HAP-1 (cell line): ENCODE data around the gene UVSSA.

Experiments
- DNase-seq, 2 experiments: peaks; one replicate each; pipeline ENCODE4 v3.0.0-alpha.2; 2016 to 2020; ENCODE audit warnings: low spot score in 2 of 2
- H3K27me3 ChIP-seq: fragments of 250-450 bp; sonication (Bioruptor Pico); 2 replicates; pipeline ENCODE4 v1.5.1; 2020; ENCODE audit warnings: low read depth, mild to moderate bottlenecking, moderate library complexity
- H3K36me3 ChIP-seq: fragments of 250-450 bp; sonication (Bioruptor Pico); replicated peaks from 2 replicates; pipeline ENCODE4 v1.5.1; 2020; ENCODE audit warnings: mild to moderate bottlenecking
- H3K4me1 ChIP-seq: fragments of 250-450 bp; sonication (Bioruptor Pico); 2 replicates; pipeline ENCODE4 v1.5.1; 2020; ENCODE audit warnings: mild to moderate bottlenecking
- H3K4me3 ChIP-seq: fragments of 250-450 bp; sonication (Bioruptor Pico); 2 replicates; pipeline ENCODE4 v1.5.1; 2020; ENCODE audit warnings: mild to moderate bottlenecking, moderate library complexity
- H3K9me3 ChIP-seq: fragments of 250-450 bp; sonication (Bioruptor Pico); 2 replicates; pipeline ENCODE4 v1.5.1; 2020; ENCODE audit warnings: mild to moderate bottlenecking, moderate library complexity
- in situ Hi-C: fragments of 300-500 bp; cut with MboI; formaldehyde crosslinking; loops from 3 replicates; pipeline ENCODE4 v1.14.3; 2020; ENCODE audit warnings: low sequenced_read_pairs, inconsistent platforms, mixed read lengths

Gene UVSSA

GRCh38 chr4:1355378-1355777 lies 8.4 kb downstream of the UVSSA start:
- DNase-seq = no peak
- Histone ChIP-seq H3K9me3 (no peaks in the 10 kb centered on the region), H3K27me3 (no peaks in the 10 kb centered on the region), H3K4me1 (no peaks in the 10 kb centered on the region), H3K4me3 (no peak overlapping the region), H3K36me3 (peaks cover 26% of the 10 kb centered on the region)
- in situ Hi-C loops = loop anchor here (25.0 kb wide), 1 partner anchor 282 kb away; no protein-coding TSS in a partner anchor

- in situ Hi-C loops = loop anchor here (25.0 kb wide), 1 partner anchor 281 kb away; no protein-coding TSS in a partner anchor
- H3K36me3 ChIP-seq = peaks cover 26% of the 10 kb centered on the region
- H3K4me3 ChIP-seq = no peak overlapping the region
- no peaks in the 10 kb centered on the region for H3K4me1 ChIP-seq
- no peaks in the 10 kb centered on the region for H3K27me3 ChIP-seq
- H3K9me3 ChIP-seq = no peaks in the 10 kb centered on the region
- DNase-seq = peak; percentile 55 to 80
Observed at GRCh38 chr4:1356181-1356998, 9.4 kb downstream of the UVSSA start.

- Histone ChIP-seq H3K4me1 (no peaks in the 10 kb centered on the region), H3K4me3 (no peak overlapping the region), H3K9me3 (no peaks in the 10 kb centered on the region), H3K36me3 (peaks cover 16% of the 10 kb centered on the region), H3K27me3 (no peaks in the 10 kb centered on the region)
- in situ Hi-C loops = loop anchor here (25.0 kb wide), 1 partner anchor 280 kb away; no protein-coding TSS in a partner anchor
- no peak for DNase-seq
Observed at GRCh38 chr4:1357356-1358248, 10.6 kb downstream of the UVSSA start.

DNA sequence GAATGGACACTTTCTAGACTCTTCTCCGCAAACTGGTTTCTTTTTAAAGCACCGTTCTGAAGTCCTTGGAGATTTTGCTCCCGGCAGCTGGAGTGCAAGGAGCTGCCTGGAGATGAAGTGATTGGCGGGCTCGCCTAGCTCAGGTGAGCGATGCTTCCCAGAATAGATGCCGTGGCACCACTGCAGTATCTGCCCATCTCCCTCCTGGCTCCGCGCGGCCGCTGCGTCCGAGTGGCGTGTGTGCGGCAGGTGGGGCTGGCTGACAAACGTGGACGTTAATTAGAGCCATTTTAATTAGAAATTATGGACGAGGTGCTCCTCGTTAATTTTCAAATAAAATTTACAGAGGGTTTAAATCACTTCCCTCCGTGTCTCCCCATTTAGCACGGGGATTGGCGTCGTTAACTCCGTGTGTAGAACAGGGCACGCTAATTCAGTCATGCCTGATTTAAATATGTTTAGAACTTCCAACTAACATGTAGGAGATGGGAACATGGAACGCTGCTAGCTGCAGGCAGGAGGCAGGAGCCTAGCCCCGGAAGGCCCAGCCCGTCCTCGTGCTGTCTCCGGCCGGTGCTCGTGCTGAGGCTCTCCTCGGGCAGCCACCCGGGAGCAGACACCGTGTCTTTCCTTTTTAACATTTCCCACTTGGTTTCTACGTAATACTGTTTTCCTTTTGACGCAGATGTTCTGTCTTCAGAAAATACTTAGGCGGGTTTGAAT lies 11.6 kb downstream of the UVSSA start:
- H3K36me3 ChIP-seq = peaks cover 6% of the 10 kb centered on the region
- in situ Hi-C loops = loop anchor here (25.0 kb wide), 1 partner anchor 279 kb away; no protein-coding TSS in a partner anchor
- no peaks in the 10 kb centered on the region for H3K27me3 ChIP-seq
- no peak overlapping the region for H3K4me3 ChIP-seq
- no peaks in the 10 kb centered on the region for H3K4me1 ChIP-seq
- H3K9me3 ChIP-seq = no peaks in the 10 kb centered on the region
- no peak for DNase-seq

GRCh38 chr4:1359144-1359501 lies 12.1 kb downstream of the UVSSA start:
- no peak overlapping the region for H3K4me3 ChIP-seq
- no peaks in the 10 kb centered on the region for H3K27me3 ChIP-seq
- DNase-seq = no peak
- H3K9me3 ChIP-seq = no peaks in the 10 kb centered on the region
- in situ Hi-C loops = loop anchor here (25.0 kb wide), 1 partner anchor 278 kb away; no protein-coding TSS in a partner anchor
- H3K36me3 ChIP-seq = peaks cover 6% of the 10 kb centered on the region
- H3K4me1 ChIP-seq = no peaks in the 10 kb centered on the region

GRCh38 chr4:1359976-1360375 lies 13.0 kb downstream of the UVSSA start:
- Histone ChIP-seq H3K4me3 (no peak overlapping the region), H3K27me3 (no peaks in the 10 kb centered on the region)
- in situ Hi-C loops = loop anchor here (25.0 kb wide), 1 partner anchor 277 kb away; no protein-coding TSS in a partner anchor

GRCh38 chr4:1360423-1361283 lies 13.6 kb downstream of the UVSSA start:
- Histone ChIP-seq H3K4me1 (no peaks in the 10 kb centered on the region), H3K36me3 (peaks cover 6% of the 10 kb centered on the region), H3K9me3 (no peaks in the 10 kb centered on the region), H3K27me3 (no peaks in the 10 kb centered on the region), H3K4me3 (no peak overlapping the region)
- in situ Hi-C loops = loop anchor here (25.0 kb wide), 1 partner anchor 277 kb away; no protein-coding TSS in a partner anchor
- no peak for DNase-seq

More at GRCh38 chr4:1359976-1360375, 13.0 kb downstream of the UVSSA start:
- Histone ChIP-seq H3K9me3 (no peaks in the 10 kb centered on the region), H3K4me1 (no peaks in the 10 kb centered on the region), H3K36me3 (peaks cover 6% of the 10 kb centered on the region)
- no peak for DNase-seq

- in situ Hi-C loops = loop anchor here (25.0 kb wide), 1 partner anchor 276 kb away; no protein-coding TSS in a partner anchor
- no peaks in the 10 kb centered on the region for H3K27me3 ChIP-seq
Observed at GRCh38 chr4:1361431-1361830, 14.4 kb downstream of the UVSSA start.

DNA sequence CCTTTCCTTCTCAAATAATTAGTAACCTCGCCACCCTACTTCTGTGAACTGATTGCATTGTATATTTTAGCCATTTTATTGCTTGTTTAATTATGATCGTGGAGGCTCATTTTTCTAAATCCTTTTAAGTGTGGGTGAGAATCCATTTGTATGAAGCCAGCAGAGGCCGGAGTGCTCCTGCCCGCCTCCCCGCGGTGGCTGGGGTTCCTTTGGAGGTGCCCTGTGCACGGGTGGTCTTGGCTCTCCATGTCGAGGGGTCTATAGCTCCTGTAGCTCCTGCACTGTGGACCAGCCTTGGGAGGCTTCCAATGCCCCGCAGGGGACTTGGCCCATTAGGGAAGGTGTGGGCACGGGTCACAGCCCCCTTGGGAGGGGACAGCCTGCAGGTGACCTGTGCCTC lies 15.0 kb downstream of the UVSSA start:
- Histone ChIP-seq H3K4me1 (no peaks in the 10 kb centered on the region), H3K9me3 (no peaks in the 10 kb centered on the region), H3K27me3 (no peaks in the 10 kb centered on the region), H3K36me3 (no peaks in the 10 kb centered on the region; the same call in none of the 2 replicates), H3K4me3 (no peak overlapping the region)
- no peak for DNase-seq
- in situ Hi-C loops = loop anchor here (25.0 kb wide), 1 partner anchor 275 kb away; no protein-coding TSS in a partner anchor

More at GRCh38 chr4:1361431-1361830, 14.4 kb downstream of the UVSSA start:
- no peak overlapping the region for H3K4me3 ChIP-seq
- H3K36me3 ChIP-seq = no peaks in the 10 kb centered on the region; the same call in none of the 2 replicates
- peak in 1 of 2 experiments; percentile 27 for DNase-seq
- H3K9me3 ChIP-seq = no peaks in the 10 kb centered on the region
- no peaks in the 10 kb centered on the region for H3K4me1 ChIP-seq

GRCh38 chr4:1362521-1362920 lies 15.5 kb downstream of the UVSSA start:
- Histone ChIP-seq H3K4me1 (no peaks in the 10 kb centered on the region), H3K4me3 (no peak overlapping the region), H3K27me3 (no peaks in the 10 kb centered on the region), H3K9me3 (no peaks in the 10 kb centered on the region), H3K36me3 (no peaks in the 10 kb centered on the region; the same call in none of the 2 replicates)
- DNase-seq = no peak
- in situ Hi-C loops = loop anchor here (25.0 kb wide), 1 partner anchor 275 kb away; no protein-coding TSS in a partner anchor

DNA sequence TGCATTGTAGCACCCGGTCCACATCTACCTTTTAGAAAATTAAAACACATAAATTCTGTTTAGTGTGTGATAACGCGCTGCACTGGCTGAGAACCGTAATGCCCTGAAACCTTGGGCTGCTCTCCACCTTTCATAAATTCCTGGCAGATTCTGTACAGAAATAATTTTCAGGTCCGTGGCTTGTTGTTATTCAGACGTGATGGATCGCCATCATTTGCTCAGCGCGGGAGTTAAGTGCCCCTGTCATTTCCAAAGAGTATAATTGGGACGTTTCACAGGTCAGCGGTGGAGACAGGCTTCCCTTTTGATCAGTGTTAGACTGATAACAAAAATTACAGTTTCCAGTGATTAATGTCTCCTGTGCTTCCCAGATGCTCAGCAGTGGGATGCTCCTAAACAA lies 16.5 kb downstream of the UVSSA start:
- no peak for DNase-seq
- H3K36me3 ChIP-seq = no peaks in the 10 kb centered on the region; the same call in 1 of the 2 replicates
- no peaks in the 10 kb centered on the region for H3K27me3 ChIP-seq
- H3K4me3 ChIP-seq = no peak overlapping the region
- H3K4me1 ChIP-seq = no peaks in the 10 kb centered on the region; the same call in 1 of the 2 replicates
- in situ Hi-C loops = loop anchor here (25.0 kb wide), 1 partner anchor 274 kb away; no protein-coding TSS in a partner anchor
- H3K9me3 ChIP-seq = no peaks in the 10 kb centered on the region

GRCh38 chr4:1364217-1364616 lies 17.2 kb downstream of the UVSSA start:
- Histone ChIP-seq H3K4me1 (peaks cover 7% of the 10 kb centered on the region), H3K36me3 (no peaks in the 10 kb centered on the region; the same call in 1 of the 2 replicates), H3K9me3 (no peaks in the 10 kb centered on the region), H3K27me3 (no peaks in the 10 kb centered on the region), H3K4me3 (no peak overlapping the region)
- in situ Hi-C loops = loop anchor here (25.0 kb wide), 1 partner anchor 273 kb away; no protein-coding TSS in a partner anchor
- DNase-seq = no peak
